ENCODE data around the gene DNMT3L. TPM values are rescaled to one million over a fixed set of nuclear protein-coding genes. Genes with fewer than 3 reads are reported as not detected.

The DNMT3L gene
- not detected in 2 replicates for polyA plus RNA-seq (2011; rRNA removed)
- polyA minus RNA-seq (2011; rRNA and poly(A)+ RNA removed): not detected in 2 replicates

GRCh38 chr21:44261675-44262295 is at the start of gene DNMT3L:
Gene DNMT3L, minus strand, starts transcription at chr21:44261897. Its CDS starts 638 bp downstream, at chr21:44261259.
- ChIA-PET CTCF (no interaction called here), POLR2A (no interaction called here)
- no peak for DNase-seq (ENCODE audit: low read depth)
- Histone ChIP-seq H3K4me3 (ENCODE audit: low read depth, low read length) (no peak within 1 kb of the TSS), H3K36me3 (ENCODE audit: control insufficient read depth, insufficient read depth, low read length) (no peaks in the 10 kb centered on the region), H3K27me3 (ENCODE audit: control insufficient read depth, insufficient read depth, low read length) (no peaks in the 10 kb centered on the region)
- TF ChIP-seq, protein P1, sequence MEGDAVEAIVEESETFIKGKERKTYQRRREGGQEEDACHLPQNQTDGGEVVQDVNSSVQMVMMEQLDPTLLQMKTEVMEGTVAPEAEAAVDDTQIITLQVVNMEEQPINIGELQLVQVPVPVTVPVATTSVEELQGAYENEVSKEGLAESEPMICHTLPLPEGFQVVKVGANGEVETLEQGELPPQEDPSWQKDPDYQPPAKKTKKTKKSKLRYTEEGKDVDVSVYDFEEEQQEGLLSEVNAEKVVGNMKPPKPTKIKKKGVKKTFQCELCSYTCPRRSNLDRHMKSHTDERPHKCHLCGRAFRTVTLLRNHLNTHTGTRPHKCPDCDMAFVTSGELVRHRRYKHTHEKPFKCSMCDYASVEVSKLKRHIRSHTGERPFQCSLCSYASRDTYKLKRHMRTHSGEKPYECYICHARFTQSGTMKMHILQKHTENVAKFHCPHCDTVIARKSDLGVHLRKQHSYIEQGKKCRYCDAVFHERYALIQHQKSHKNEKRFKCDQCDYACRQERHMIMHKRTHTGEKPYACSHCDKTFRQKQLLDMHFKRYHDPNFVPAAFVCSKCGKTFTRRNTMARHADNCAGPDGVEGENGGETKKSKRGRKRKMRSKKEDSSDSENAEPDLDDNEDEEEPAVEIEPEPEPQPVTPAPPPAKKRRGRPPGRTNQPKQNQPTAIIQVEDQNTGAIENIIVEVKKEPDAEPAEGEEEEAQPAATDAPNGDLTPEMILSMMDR (IDR thresholded peaks at IDR 0.05; ENCODE audit: insufficient read depth, low read depth, low read length): no peak

GRCh38 chr21:44310628-44311507 is 49.2 kb upstream of the DNMT3L start:
- no peak overlapping the region for H3K4me3 ChIP-seq (ENCODE audit: low read depth, low read length)
- ChIA-PET POLR2A (no interaction called here), CTCF (no interaction called here)
- TF ChIP-seq, protein P1 (IDR thresholded peaks at IDR 0.05; ENCODE audit: insufficient read depth, low read depth, low read length): no peak
- H3K27me3 ChIP-seq (ENCODE audit: control insufficient read depth, insufficient read depth, low read length): no peaks in the 10 kb centered on the region
- H3K36me3 ChIP-seq (ENCODE audit: control insufficient read depth, insufficient read depth, low read length): peaks cover 69% of the 10 kb centered on the region
- DNase-seq (ENCODE audit: low read depth): no peak

DNA sequence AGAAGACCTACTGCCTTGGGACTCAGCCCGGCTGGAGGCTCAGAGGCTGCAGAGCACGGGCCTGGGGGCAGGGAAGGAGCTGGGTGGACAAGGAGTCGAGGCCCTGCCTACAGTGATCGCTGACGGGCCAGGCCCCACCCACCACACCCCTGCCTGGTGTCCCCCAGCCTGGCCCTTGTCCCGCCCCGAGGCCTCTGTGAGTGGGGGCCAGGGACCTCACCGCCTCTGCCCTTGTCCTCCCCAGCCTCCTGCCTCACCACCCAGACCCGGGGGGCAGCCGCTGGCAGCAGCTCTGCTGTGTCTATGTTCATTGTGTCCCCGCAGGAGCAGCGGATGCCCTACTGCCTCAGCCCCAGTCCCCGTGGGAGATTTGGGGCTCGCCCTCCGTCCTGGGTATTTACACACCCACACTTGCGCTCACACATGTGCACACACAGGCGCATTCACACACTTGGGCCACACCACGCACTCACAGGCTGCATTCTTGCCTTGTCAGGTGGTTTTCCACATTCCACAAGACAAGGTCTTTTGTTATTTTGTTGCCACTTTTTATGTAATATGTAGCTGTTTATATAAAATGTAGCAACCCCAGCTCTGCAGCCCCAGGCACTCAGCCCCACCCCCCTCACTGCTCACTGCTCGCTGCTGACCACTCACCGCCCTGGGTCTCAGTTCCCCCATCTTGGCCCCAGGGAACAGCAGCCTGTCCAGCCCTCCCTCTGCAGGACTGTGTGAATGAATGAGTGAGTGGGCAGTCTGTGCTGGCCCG is 45.4 kb upstream of the DNMT3L start:
- TF ChIP-seq, protein P1 (IDR thresholded peaks at IDR 0.05; ENCODE audit: insufficient read depth, low read depth, low read length): no peak
- CTCF ChIA-PET: interaction anchor here (1.4 kb wide), 1 partner anchor 9 kb away, joined by 4 read pairs; no protein-coding TSS in a partner anchor
- peaks cover 43% of the 10 kb centered on the region for H3K36me3 ChIP-seq (ENCODE audit: control insufficient read depth, insufficient read depth, low read length)
- DNase-seq (ENCODE audit: low read depth): no peak
- no peaks in the 10 kb centered on the region for H3K27me3 ChIP-seq (ENCODE audit: control insufficient read depth, insufficient read depth, low read length)
- H3K4me3 ChIP-seq (ENCODE audit: low read depth, low read length): no peak overlapping the region
- POLR2A ChIA-PET: no interaction called here

DNA sequence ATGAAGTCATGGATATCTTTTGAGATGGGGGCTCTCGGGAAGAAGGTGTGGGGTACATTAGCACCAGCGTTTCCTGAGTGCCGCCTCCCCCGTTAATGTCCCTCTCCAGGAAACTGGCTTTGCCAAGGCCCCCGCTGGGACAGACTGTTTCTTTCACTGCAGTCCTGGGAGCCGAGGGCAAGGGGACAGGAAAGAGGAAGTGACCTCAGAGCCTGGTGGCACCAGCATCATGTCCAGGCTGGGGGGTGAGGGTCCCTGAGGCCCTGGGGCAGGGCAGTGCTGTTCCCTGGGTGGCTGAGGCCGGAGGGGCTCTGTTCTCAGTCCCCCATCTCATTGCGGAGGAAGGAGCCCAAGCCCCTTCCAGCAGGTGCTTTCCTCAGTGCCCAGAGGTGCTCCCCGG is 44.0 kb upstream of the DNMT3L start:
- peaks cover 32% of the 10 kb centered on the region for H3K36me3 ChIP-seq (ENCODE audit: control insufficient read depth, insufficient read depth, low read length)
- TF ChIP-seq, protein P1 (IDR thresholded peaks at IDR 0.05; ENCODE audit: insufficient read depth, low read depth, low read length): no peak
- DNase-seq (ENCODE audit: low read depth): no peak
- ChIA-PET CTCF (interaction anchor here (1.5 to 2.0 kb wide), 2 partner anchors 10 to 14 kb away, joined by 5 to 8 read pairs; no protein-coding TSS in a partner anchor), POLR2A (no interaction called here)
- H3K27me3 ChIP-seq (ENCODE audit: control insufficient read depth, insufficient read depth, low read length): no peaks in the 10 kb centered on the region
- H3K4me3 ChIP-seq (ENCODE audit: low read depth, low read length): no peak overlapping the region

Data from BJ (cell line).